HepG2 (cell line): ENCODE data around the gene ANKRD60. TPM values are rescaled to one million over a fixed set of nuclear protein-coding genes. Genes with fewer than 3 reads are reported as not detected.

Experiments
- AHR ChIP-seq: IDR thresholded peaks from 2 replicates; pipeline ENCODE4 v1.6.1; 2018; ENCODE audit warnings: missing genetic modification reagents, missing compliant biosample characterization
- ATF7-NPFF ChIP-seq: sonication (generic); formaldehyde crosslinking; IDR thresholded peaks from 2 replicates; pipeline ENCODE4 v1.8.1; 2023; ENCODE audit warnings: mild to moderate bottlenecking, low read depth, missing genetic modification reagents, moderate library complexity
- CSRNP1 ChIP-seq: sonication (generic); formaldehyde crosslinking; IDR thresholded peaks from 2 replicates; pipeline ENCODE4 v1.8.1; 2023; ENCODE audit warnings: mild to moderate bottlenecking, missing genetic modification reagents
- FOXP1 ChIP-seq, 2 experiments: fragments of 450-650 bp in 1 of 2; IDR thresholded peaks; 2 replicates each; pipeline ENCODE4 v1.6.1; 2017 to 2018; ENCODE audit warnings: antibody characterized with exemption in 1 of 2
- GTF3A ChIP-seq: sonication (generic); formaldehyde crosslinking; conservative IDR thresholded peaks from 2 replicates; pipeline ENCODE4 v1.4.0; 2020; ENCODE audit warnings: mild to moderate bottlenecking, missing genetic modification reagents
- NFYC ChIP-seq: IDR thresholded peaks from 2 replicates; pipeline ENCODE4 v1.6.1; 2016; ENCODE audit warnings: missing genetic modification reagents, missing compliant biosample characterization
- THYN1 ChIP-seq: sonication (generic); formaldehyde crosslinking; IDR thresholded peaks from 2 replicates; pipeline ENCODE4 v1.8.1; 2023; ENCODE audit warnings: low read depth, mild to moderate bottlenecking, moderate library complexity, missing genetic modification reagents, borderline replicate concordance
- ZHX2 ChIP-seq, 2 experiments: sonication (generic) in 1 of 2; formaldehyde crosslinking in 1 of 2; IDR thresholded peaks; 2 replicates each; pipeline versions ENCODE4 v1.6.1 to v1.9.0; 2014 to 2022; ENCODE audit warnings: antibody characterized with exemption in 1 of 2, borderline replicate concordance in 1 of 2, inconsistent platforms in 1 of 2, low read depth in 1 of 2, missing genetic modification reagents in 1 of 2
- ZMAT3 ChIP-seq: sonication (generic); formaldehyde crosslinking; conservative IDR thresholded peaks from 2 replicates; pipeline ENCODE4 v1.7.0; 2021; ENCODE audit warnings: missing genetic modification reagents
- ZNF407 ChIP-seq: sonication (generic); formaldehyde crosslinking; IDR thresholded peaks from one replicate; pipeline ENCODE4 v1.5.1; 2020; ENCODE audit warnings: mild to moderate bottlenecking, missing genetic modification reagents; ENCODE audit errors: not compliant biosample characterization
- ZNF879 ChIP-seq: sonication (generic); formaldehyde crosslinking; IDR thresholded peaks from 2 replicates; pipeline ENCODE4 v1.8.1; 2023; ENCODE audit warnings: missing genetic modification reagents
- ZNF891 ChIP-seq: sonication (generic); formaldehyde crosslinking; IDR thresholded peaks from 2 replicates; pipeline ENCODE4 v1.5.0; 2020; ENCODE audit warnings: mild to moderate bottlenecking, missing genetic modification reagents
- polyA plus RNA-seq, 8 experiments: library from polyadenylated mRNA; depleted of rRNA in 3 of 8; stranded (reverse) in 7 of 8; unstranded in 1 of 8; fragments of >200 nt; fragmentation: Illumina TruSeq in 4 of 8; extraction: Trizol in 4 of 8; gene quantifications; 2 replicates each; pipeline versions ENCODE4 v1.2.1 to v1.2.3, GENCODE V29; 2011 to 2016; ENCODE audit warnings: low read depth in 4 of 8, missing spikeins in 1 of 8, mixed read lengths in 1 of 8; ENCODE audit not compliant: insufficient read depth in 1 of 8
- total RNA-seq, 5 experiments: library from RNA; depleted of rRNA; stranded (reverse); fragments of >200 nt; fragmentation: Illumina TruSeq; extraction: Trizol; gene quantifications; 2 replicates each; pipeline ENCODE4 v1.2.3, GENCODE V29; 2016; ENCODE audit warnings: low read depth in 1 of 5

The ANKRD60 gene
- total and polyA plus RNA-seq, 2 of the 13 experiments (the other 11 are each of a cell fraction or from before 2014, with no cell fraction given) = not detected

- TF ChIP-seq ZNF407 (CRISPR knock-in tag) (no peak), ATF7-NPFF (CRISPR knock-in tag) (no peak; the same call in 1 of the 2 replicates), ZNF891 (CRISPR knock-in tag) (peak; percentile 22; the same call in 1 of the 2 replicates), GTF3A (CRISPR knock-in tag) (no peak), ZNF879 (0 out of 2 replicates have a peak, but pooled peaks have one; percentile 58), FOXP1 (IDR thresholded peaks at IDR 0.05) (no peak), FOXP1 (CRISPR knock-in tag; IDR thresholded peaks at IDR 0.05) (no peak), AHR (CRISPR knock-in tag) (0 out of 2 replicates have a peak, but pooled peaks have one; percentile 45), THYN1 (CRISPR knock-in tag) (no peak), NFYC (CRISPR knock-in tag) (no peak), ZMAT3 (peak; percentile 64; the same call in 1 of the 2 replicates), ZHX2 (IDR thresholded peaks at IDR 0.05; ENCODE audit: low read depth) (no peak), ZHX2 (CRISPR knock-in tag; IDR thresholded peaks at IDR 0.05; ENCODE audit: borderline replicate concordance) (0 out of 2 replicates have a peak, but pooled peaks have one; percentile 33), CSRNP1 (CRISPR knock-in tag) (peak; percentile 54; the same call in 1 of the 2 replicates)
These were observed 8.3 kb upstream of the ANKRD60 start (continued) for GRCh38 chr20:58236612-58237317.
